Measurements from ENCODE around the gene COL6A3. TPM values are rescaled to one million over a fixed set of nuclear protein-coding genes. Genes with fewer than 3 reads are reported as not detected.
"Not testable (repeated sequence)": the region's sequence is repeated elsewhere in the genome, so short reads cannot be mapped to it uniquely, and the experiment has no call there.

Gene COL6A3
- total RNA-seq, 1 experiment from 2014 or later: not detected

DNA sequence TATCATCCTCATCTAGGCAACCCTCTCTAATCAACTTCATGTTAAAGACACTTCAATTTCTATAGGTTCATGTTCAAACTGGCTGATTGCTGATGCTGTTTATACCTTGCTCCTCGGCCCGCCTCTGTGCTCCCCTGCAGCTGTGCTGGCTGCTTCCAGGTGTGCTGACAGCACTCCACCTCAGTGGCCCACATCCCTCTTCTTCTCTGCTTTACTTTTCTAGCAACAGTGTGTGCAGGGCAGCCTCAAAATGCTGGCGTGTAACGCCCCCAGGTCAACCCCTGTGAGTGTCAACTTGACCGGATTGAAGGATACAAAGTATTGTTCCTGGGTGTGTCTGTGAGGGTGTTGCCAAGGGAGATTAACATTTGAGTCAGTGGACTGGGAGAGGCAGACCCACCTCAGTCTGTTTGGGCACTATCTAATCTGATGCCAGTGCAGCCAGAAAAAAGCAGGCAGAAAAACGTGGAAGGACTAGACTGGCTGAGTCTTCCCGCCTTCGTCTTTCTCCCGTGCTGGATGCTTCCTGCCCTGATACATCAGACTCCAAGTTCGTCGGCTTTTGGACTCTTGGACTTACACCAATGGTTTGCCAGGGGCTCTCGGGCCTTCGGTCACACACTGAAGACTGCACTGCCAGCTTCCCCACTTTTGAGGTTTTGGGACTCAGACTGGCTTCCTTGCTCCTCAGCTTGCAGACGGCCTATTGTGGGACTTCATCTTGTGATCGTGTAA lies 94.7 kb downstream of the COL6A3 start:
- DNase-seq (ENCODE audit: low spot score): no peak

GRCh38 chr2:237316339-237316738 lies 97.6 kb downstream of the COL6A3 start:
- DNase-seq (ENCODE audit: low spot score): no peak

GRCh38 chr2:237315829-237316225 lies 98.1 kb downstream of the COL6A3 start:
- no peak for DNase-seq (ENCODE audit: low spot score)

DNA sequence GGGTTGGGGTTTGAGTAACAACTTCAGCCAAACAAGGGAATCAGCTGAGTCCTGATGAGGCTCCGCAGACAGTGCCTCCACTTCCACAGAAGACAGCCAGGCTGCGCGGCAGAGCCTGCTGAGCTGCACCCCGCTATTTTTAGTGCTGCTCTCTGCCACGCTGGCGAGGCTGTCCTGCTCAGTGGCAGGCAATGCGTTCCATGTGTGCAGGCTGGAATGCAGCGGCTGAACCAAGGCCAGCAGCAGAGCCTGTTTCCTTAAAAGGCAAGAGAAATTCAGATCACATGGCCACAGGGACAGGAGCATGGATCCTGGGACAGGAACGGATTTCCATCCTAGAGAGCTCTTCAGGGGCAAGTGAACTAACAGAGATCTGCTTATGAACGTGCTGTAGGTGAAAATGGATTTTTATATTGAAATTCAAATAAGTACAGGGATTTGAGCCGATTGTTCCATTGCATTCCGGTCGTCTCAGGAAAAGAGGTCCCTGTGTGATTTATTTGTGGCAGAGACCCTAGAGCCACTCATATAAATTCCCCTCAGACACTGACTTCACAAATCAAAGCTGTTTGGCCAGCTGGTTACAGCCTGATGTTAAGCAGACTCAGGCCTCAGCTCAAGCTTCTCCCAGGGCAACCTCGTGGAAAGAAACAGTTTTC lies 98.7 kb downstream of the COL6A3 start:
- no peak for DNase-seq (ENCODE audit: low spot score)

DNA sequence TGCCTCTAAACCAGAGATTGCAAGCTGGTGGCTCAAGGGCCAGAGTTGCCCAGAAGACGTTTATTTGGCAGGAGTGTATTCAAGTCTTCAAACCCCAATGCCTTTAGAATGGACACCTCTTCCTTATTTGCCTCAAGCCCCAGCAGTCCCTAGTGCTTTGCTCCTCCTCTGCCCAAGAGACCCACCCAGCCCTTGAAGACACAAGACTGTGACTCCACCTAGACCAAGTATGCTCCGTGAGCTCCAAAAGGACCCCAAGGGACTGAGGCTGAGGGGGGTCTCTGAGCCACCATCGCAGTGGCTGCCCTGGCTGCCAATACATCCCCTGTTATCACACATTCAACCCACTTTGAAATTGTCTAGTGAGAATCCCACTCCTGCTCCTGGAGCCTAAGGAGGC lies 99.3 kb downstream of the COL6A3 start:
- DNase-seq (ENCODE audit: low spot score): no peak

- DNase-seq (ENCODE audit: low spot score): no peak
These were observed 99.8 kb downstream of the COL6A3 start for GRCh38 chr2:237314198-237314597.

DNA sequence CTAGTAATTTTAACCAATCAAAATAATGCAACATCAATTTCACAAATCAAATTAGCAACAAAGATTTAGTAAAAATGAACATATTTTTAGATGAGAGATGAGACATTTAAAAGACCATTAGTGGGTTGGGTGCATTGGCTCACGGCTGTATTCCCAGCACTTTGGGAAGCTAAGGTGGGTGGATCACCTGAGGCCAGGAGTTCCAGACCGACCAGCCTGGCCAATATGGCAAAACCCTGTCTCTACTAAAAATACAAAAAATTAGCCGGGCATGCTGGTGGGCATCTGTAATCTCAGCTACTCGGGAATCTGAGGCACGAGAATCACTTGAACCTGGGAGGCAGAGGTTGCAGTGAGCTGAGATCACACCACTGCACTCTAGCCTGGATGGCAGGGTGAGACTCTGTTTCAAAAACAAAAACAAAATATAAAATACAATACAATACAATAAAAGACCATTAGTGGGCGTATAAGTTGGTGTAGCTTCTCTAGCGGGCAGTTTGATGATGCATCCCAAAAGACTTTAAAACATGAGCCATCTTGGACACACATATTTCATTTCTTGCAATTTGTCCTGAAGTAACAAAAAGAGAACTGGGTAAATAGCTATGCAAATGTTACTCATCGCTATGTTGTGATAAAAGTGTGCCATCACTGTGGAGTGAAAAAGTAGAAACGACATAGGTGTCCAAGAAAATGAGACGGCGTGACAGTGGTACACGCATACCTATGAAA lies 101.8 kb downstream of the COL6A3 start:
- DNase-seq (ENCODE audit: low spot score): no peak

DNA sequence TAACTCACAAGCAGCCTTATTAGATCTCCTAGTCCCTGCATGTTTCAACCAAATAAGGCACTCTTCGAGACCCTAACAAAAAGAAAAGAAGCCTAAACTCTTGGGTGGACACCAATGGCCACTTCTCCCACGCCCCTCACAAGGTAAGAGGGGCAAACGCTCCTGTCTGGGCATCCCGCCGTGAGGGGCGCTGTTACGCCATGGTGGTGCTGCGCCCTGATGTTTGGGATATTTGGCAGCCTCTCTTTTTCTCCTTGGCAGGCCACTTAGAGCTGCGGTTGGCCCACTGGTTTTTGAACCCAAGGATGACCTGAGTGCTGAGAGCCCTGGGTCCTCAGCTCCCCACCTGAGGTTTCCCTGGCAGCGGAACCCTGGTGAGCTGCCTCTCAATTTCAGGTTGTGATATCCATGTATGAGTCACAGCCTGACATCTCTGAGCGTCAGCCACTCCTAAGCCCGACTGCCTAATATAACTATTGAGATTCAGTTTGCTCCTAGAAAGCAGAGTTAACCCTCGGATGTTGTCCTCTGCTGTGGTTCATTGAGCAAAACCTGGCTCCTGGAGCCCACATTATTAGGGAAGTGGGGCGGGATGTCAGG lies 103.3 kb downstream of the COL6A3 start:
- no peak for DNase-seq (ENCODE audit: low spot score)

GRCh38 chr2:237309416-237309815 lies 104.5 kb downstream of the COL6A3 start:
- DNase-seq (ENCODE audit: low spot score): no peak

DNA sequence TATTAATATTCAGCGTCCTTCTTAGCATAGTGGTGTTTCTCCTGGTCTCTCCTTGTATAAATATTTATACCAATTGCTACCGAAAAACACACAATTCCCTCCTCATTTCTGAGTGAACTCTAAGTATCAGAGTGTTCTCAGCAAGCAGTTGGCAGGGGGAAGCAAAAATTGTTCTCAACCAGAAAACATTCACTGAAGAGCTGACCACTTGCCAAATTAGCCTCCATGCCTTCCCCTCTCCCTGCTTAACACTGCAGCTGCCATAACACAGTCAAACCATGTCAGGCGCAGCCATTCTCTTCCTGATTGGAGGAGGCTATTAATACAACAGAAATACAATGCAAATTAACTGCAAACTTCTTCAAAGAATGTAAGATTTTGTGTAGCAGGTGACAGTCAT lies 105.0 kb downstream of the COL6A3 start:
- no peak for DNase-seq (ENCODE audit: low spot score)

DNA sequence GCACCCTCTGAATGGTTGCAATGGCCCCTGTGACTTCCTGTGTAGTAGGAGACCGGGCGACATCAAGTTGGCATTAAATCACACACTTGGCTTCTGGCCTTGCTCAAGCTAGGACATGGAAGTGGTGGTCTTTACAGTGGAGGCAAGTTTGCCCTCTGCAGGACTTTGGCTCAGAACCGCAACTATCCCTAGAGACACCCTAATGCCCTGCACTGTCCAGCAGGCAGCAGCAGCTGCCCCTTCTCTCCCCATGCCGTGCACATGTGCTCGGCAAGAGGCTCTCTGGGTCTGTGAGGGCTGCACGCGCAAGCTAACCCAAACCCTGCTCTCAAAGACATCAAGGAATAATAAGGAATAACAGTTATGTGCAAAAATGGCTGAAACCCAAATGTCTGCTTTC lies 106.5 kb downstream of the COL6A3 start:
- DNase-seq (ENCODE audit: low spot score): no peak

- DNase-seq (ENCODE audit: low spot score): no peak
These were observed 107.2 kb downstream of the COL6A3 start for GRCh38 chr2:237306787-237307170.

DNA sequence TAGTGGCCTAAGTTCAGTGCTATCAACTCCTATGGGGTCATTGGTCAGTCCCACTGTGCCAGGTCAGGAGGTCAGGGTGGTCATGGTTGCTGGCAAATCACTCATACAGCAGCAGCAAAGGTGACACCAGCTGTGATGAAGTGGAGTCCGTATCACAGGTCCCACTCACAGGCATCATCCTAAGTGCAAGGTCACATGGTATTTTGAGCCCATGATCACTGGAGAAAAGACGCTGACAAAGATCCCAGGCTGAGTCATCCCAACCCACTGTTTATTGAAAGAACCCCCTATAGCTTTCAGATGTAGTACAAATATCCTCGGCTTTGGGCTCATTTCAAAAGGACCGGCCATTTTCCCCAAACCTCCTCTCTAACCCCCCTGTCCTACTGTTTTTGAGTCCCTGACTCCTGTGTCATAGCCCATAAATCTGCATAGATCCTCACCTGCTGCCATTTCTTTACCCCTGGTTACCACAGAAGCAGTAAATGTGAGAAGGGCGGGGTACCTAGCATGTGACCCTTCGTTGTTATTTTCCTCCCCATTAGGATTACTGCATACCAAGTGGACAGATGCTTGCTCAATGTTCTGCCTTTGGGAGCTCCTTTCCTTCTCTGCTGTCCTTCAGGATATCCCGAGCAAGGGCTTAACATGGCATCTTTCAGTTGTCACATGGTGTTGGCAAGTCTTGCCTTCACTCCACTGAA lies 107.7 kb downstream of the COL6A3 start:
- DNase-seq (ENCODE audit: low spot score): no peak

DNA sequence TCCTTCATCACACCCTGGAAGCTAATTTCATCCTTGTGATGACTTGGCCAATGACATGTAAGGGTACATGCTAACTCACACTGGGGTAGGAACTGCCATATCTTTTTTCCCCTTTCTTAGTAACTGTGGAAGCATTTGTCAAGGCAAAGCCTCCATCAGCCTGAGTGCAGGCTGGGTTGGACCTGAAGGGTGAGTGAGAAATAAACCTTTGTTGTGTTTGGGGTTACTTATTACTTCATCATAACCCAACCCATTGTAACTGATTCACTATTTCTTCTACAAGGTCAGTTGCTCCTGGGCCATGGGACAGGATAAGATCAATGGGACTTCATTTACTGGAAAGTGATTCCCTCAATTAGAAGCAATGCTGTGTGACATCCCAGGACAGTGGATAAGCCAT lies 108.4 kb downstream of the COL6A3 start:
- no peak for DNase-seq (ENCODE audit: low spot score)

DNA sequence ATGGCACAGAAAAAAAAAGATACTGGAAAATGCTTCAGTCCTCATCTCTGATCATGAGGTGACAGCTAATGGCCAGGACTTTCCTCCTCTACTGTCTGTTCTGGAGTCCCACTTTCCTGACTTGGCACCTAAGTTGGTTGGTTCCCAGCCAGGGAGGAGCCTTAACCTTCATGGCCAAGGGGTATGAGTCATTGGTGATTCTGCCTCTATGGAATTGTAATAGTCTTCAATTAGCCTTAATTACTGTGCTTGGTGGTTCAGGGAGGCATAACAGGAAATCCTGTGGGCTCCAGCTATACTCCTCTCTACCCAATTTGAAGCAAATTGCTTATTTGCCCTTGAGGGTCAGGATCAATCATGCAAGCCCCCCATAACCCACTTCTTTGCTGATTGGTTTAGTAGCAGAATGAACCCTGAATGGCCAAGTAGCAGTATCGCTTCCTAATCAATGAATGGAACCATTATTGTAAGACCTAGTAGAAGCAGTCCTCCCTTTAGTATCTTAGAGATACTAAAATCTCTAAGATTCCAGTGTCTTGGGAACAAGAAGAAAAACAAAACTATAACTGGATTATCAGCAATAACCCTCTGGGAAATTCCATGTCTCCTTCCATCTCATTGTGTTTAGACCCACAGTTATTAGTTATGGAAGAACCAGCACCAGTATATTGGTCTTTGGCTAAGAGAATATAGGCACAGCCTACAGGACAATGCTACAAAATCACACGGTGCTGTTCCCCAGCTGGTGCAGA lies 109.0 kb downstream of the COL6A3 start:
- no peak for DNase-seq (ENCODE audit: low spot score)

GRCh38 chr2:237303244-237303643 lies 110.7 kb downstream of the COL6A3 start:
- not testable (repeated sequence) for DNase-seq (ENCODE audit: low spot score)

- DNase-seq (ENCODE audit: low spot score): no peak
These were observed 112.4 kb downstream of the COL6A3 start for GRCh38 chr2:237301595-237301994.

DNA sequence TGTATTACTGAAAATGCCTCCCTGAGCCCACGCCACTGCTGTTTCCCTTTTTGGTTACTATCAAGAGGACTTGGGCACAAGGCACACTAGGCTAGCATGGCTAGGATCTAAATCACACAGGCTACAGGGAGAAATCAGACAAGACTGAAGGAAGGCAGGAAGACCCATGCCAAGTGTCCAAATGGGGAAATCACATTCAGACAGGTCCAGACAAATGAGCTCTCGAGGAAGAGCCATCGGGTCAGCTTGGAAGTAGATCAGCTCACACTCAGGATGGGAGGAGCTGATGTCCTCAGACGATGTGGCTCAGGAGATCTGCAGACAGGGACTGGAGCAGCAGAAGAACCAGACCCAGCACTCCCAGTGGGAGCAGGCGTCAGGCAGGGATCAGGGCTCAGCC lies 113.2 kb downstream of the COL6A3 start:
- DNase-seq (ENCODE audit: low spot score): no peak

DNA sequence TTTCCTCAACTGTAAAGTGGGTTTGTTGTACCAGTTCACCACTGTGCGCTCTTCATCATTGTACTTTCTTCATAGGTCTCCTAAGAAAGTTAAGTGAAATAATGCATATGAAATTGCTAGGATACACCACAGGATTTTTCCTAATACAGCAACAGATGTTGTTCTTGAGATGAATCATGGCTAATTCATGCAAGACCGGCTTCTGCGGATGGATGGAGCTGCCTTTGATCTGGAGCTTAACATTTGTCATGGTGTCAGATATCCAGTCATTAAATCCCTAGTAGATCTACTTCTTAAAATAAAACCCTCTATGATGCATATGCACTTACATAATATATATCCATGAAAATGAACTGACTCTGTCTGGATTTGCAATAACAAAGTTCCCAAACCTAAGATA lies 114.1 kb downstream of the COL6A3 start:
- no peak for DNase-seq (ENCODE audit: low spot score)

GRCh38 chr2:237298151-237299118 lies 115.5 kb downstream of the COL6A3 start:
- peak; percentile 46 for DNase-seq (ENCODE audit: low spot score)
